ENCODE results near the gene MED17.
"Not testable (repeated sequence)": the region's sequence is repeated elsewhere in the genome, so short reads cannot be mapped to it uniquely, and the experiment has no call there.

Gene MED17

GRCh38 chr11:93741094-93741881, 42.8 kb upstream of the MED17 start, which contains the start of the genes C11orf54 and TAF1D:
TSS of gene C11orf54 (plus strand) at chr11:93741672. CDS start at chr11:93747394, 5,722 bp downstream.
TSS of gene TAF1D (minus strand) at chr11:93741495. CDS start at chr11:93739304, 2,191 bp downstream.
- H3K9me3 ChIP-seq (ENCODE audit: control insufficient read depth in 5 of 5, low read length in 5 of 5) = no peaks in the 10 kb centered on the region
- peak within 1 kb of the TSS; percentile 95 to 99 (median 97) for H3K9ac ChIP-seq (ENCODE audit: low read length in 5 of 5)
- H3K36me3 ChIP-seq (ENCODE audit: control insufficient read depth in 5 of 5, insufficient read depth in 5 of 5, low read length in 5 of 5) = peaks cover 19 to 32% (median 23%) of the 10 kb centered on the region in 5 donors
- peak within 1 kb of the TSS; percentile 84 to 99 (median 97) for H3K4me3 ChIP-seq (ENCODE audit: low read depth in 1 of 5, low read length in 5 of 5)
- peaks cover 0 to 46% (median 37%) of the 10 kb centered on the region in 5 donors for H3K4me1 ChIP-seq (ENCODE audit: control insufficient read depth in 5 of 5, insufficient read depth in 5 of 5, low read length in 5 of 5)
- no peaks in the 10 kb centered on the region for H3K27me3 ChIP-seq (ENCODE audit: control insufficient read depth in 5 of 5, insufficient read depth in 4 of 5, low read length in 5 of 5)
- H3K27ac ChIP-seq (ENCODE audit: low read depth, low read length) = peak within 1 kb of the TSS; percentile 100

GRCh38 chr11:93741882-93742226, 42.2 kb upstream of the MED17 start:
- peaks cover 0 to 44% (median 37%) of the 10 kb centered on the region in 5 donors for H3K4me1 ChIP-seq (ENCODE audit: control insufficient read depth in 5 of 5, insufficient read depth in 5 of 5, low read length in 5 of 5)
- peaks cover 15 to 26% (median 20%) of the 10 kb centered on the region in 5 donors for H3K36me3 ChIP-seq (ENCODE audit: control insufficient read depth in 5 of 5, insufficient read depth in 5 of 5, low read length in 5 of 5)
- peak overlapping the region; percentile 100 for H3K27ac ChIP-seq (ENCODE audit: low read depth, low read length)
- no peaks in the 10 kb centered on the region for H3K9me3 ChIP-seq (ENCODE audit: control insufficient read depth in 5 of 5, low read length in 5 of 5)
- H3K4me3 ChIP-seq (ENCODE audit: low read depth in 1 of 5, low read length in 5 of 5) = peak overlapping the region; percentile 84 to 99 (median 97)
- peak overlapping the region; percentile 85 to 99 (median 97) for H3K9ac ChIP-seq (ENCODE audit: low read length in 5 of 5)
- H3K27me3 ChIP-seq (ENCODE audit: control insufficient read depth in 5 of 5, insufficient read depth in 4 of 5, low read length in 5 of 5) = no peaks in the 10 kb centered on the region

DNA sequence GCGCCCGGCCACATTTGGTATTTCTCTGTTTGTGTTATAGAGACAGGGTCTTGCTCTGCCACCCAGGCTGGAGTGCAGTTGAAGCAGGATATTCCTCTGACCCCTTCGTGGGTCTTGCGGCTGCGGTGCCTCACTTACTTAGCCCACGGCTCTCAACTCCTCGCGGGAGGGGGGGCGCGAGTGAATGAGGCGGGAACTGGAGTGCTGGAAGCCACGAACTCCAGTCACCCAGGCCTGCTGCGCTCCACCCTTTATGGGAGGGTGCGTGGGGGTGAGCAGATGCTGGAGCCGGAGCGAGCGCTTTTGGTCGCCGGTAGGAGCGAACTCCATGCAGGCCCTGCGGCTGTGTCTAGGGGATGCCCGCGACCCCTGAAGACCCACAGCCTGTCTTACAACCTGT, 40.8 kb upstream of the MED17 start:
- H3K9ac ChIP-seq (ENCODE audit: low read length in 5 of 5) = no peak overlapping the region
- H3K27me3 ChIP-seq (ENCODE audit: control insufficient read depth in 5 of 5, insufficient read depth in 4 of 5, low read length in 5 of 5) = no peaks in the 10 kb centered on the region
- H3K36me3 ChIP-seq (ENCODE audit: control insufficient read depth in 5 of 5, insufficient read depth in 5 of 5, low read length in 5 of 5) = peaks cover under 1 to 13% (median 8%) of the 10 kb centered on the region in 5 donors
- no peaks in the 10 kb centered on the region for H3K9me3 ChIP-seq (ENCODE audit: control insufficient read depth in 5 of 5, low read length in 5 of 5)
- H3K4me1 ChIP-seq (ENCODE audit: control insufficient read depth in 5 of 5, insufficient read depth in 5 of 5, low read length in 5 of 5) = peaks cover 0 to 38% (median 30%) of the 10 kb centered on the region in 5 donors
- no peak overlapping the region for H3K27ac ChIP-seq (ENCODE audit: low read depth, low read length)
- no peak overlapping the region for H3K4me3 ChIP-seq (ENCODE audit: low read depth in 1 of 5, low read length in 5 of 5)

GRCh38 chr11:93744669-93745004, 39.4 kb upstream of the MED17 start:
- no peak overlapping the region for H3K27ac ChIP-seq (ENCODE audit: low read depth, low read length)
- peaks cover 0 to 25% (median 18%) of the 10 kb centered on the region in 5 donors for H3K4me1 ChIP-seq (ENCODE audit: control insufficient read depth in 5 of 5, insufficient read depth in 5 of 5, low read length in 5 of 5)
- no peaks in the 10 kb centered on the region for H3K9me3 ChIP-seq (ENCODE audit: control insufficient read depth in 5 of 5, low read length in 5 of 5)
- peak overlapping the region in 2 of 5 donors; percentile 7 to 41 for H3K9ac ChIP-seq (ENCODE audit: low read length in 5 of 5)
- H3K27me3 ChIP-seq (ENCODE audit: control insufficient read depth in 5 of 5, insufficient read depth in 4 of 5, low read length in 5 of 5) = no peaks in the 10 kb centered on the region
- peaks cover under 1 to 8% (median 4%) of the 10 kb centered on the region in 5 donors for H3K36me3 ChIP-seq (ENCODE audit: control insufficient read depth in 5 of 5, insufficient read depth in 5 of 5, low read length in 5 of 5)
- no peak overlapping the region for H3K4me3 ChIP-seq (ENCODE audit: low read depth in 1 of 5, low read length in 5 of 5)

DNA sequence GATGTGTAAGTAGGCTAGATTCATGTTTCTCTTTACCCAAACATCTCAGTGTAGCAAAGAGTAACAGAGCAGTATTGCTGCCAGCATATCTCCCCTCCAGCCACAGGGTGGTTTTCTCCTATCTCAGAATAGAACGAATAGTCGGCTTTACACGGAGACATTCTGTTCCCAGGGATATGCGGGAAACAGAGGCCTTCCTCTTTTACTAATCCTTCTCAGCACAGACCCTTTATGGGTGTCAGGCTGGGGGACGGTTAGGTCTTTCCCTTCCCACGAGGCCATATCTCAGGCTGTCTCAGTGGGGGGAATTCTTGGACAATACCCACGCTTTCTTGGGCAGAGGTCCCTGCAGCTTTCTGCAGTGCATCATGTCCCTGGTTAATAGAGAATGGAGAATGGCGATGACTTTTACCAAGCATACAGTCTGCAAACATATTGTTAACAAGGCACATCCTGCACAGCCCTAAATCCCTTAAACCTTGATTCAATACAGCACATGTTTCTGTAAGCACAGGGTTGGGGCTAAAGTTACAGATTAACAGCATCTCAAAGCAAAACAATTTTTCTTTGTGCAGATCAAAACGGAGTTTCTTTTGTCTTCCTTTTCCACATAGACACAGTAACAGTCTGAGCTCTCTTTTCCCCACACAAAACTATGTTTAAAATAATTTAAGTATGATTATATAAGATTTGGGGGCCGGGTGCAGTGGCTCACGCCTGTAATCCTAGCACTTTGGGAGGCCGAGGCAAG, 38.9 kb upstream of the MED17 start:
- Histone ChIP-seq H3K9ac (ENCODE audit: low read length in 5 of 5) (peak overlapping the region in 1 of 5 donors; percentile 41), H3K4me1 (ENCODE audit: control insufficient read depth in 5 of 5, insufficient read depth in 5 of 5, low read length in 5 of 5) (peaks cover 0 to 20% (median 13%) of the 10 kb centered on the region in 5 donors)
- not testable (repeated sequence) for H3K27me3 ChIP-seq (ENCODE audit: control insufficient read depth in 5 of 5, insufficient read depth in 4 of 5, low read length in 5 of 5); H3K9me3 ChIP-seq (ENCODE audit: control insufficient read depth in 5 of 5, low read length in 5 of 5); H3K36me3 ChIP-seq (ENCODE audit: control insufficient read depth in 5 of 5, insufficient read depth in 5 of 5, low read length in 5 of 5); H3K4me3 ChIP-seq (ENCODE audit: low read depth in 1 of 5, low read length in 5 of 5); H3K27ac ChIP-seq (ENCODE audit: low read depth, low read length)

- peaks cover 0 to 16% (median 9%) of the 10 kb centered on the region in 5 donors for H3K4me1 ChIP-seq (ENCODE audit: control insufficient read depth in 5 of 5, insufficient read depth in 5 of 5, low read length in 5 of 5)
- no peaks in the 10 kb centered on the region for H3K9me3 ChIP-seq (ENCODE audit: control insufficient read depth in 5 of 5, low read length in 5 of 5)
- H3K9ac ChIP-seq (ENCODE audit: low read length in 5 of 5) = no peak overlapping the region
- H3K36me3 ChIP-seq (ENCODE audit: control insufficient read depth in 5 of 5, insufficient read depth in 5 of 5, low read length in 5 of 5) = peaks cover 3 to 9% (median 7%) of the 10 kb centered on the region in 5 donors
- H3K4me3 ChIP-seq (ENCODE audit: low read depth in 1 of 5, low read length in 5 of 5) = no peak overlapping the region
- H3K27me3 ChIP-seq (ENCODE audit: control insufficient read depth in 5 of 5, insufficient read depth in 4 of 5, low read length in 5 of 5) = no peaks in the 10 kb centered on the region
- H3K27ac ChIP-seq (ENCODE audit: low read depth, low read length) = no peak overlapping the region
Observed at GRCh38 chr11:93746101-93746500, 38.0 kb upstream of the MED17 start.

DNA sequence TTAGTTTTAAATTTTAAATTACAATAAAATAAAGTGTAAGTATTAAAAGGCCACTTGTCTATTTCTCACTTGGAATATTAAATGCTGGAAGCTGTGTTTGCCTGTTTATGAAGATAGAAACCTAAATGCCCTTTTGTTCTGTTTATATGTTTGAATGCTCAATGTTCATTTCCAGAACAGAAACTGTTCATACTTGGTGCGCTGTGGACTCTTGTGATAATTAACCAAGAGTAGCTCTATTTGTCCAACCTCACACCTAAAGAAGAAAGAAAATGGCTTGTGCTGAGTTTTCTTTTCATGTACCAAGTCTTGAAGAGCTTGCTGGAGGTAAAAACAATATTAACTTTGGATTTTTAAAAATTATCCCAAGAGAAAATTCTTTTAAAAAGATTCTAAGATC, 37.0 kb upstream of the MED17 start:
- Histone ChIP-seq H3K4me1 (ENCODE audit: control insufficient read depth in 5 of 5, insufficient read depth in 5 of 5, low read length in 5 of 5) (peaks cover 0 to 12% (median 7%) of the 10 kb centered on the region in 5 donors), H3K9me3 (ENCODE audit: control insufficient read depth in 5 of 5, low read length in 5 of 5) (no peaks in the 10 kb centered on the region), H3K27me3 (ENCODE audit: control insufficient read depth in 5 of 5, insufficient read depth in 4 of 5, low read length in 5 of 5) (no peaks in the 10 kb centered on the region), H3K4me3 (ENCODE audit: low read depth in 1 of 5, low read length in 5 of 5) (no peak overlapping the region), H3K9ac (ENCODE audit: low read length in 5 of 5) (no peak overlapping the region), H3K27ac (ENCODE audit: low read depth, low read length) (no peak overlapping the region), H3K36me3 (ENCODE audit: control insufficient read depth in 5 of 5, insufficient read depth in 5 of 5, low read length in 5 of 5) (peaks cover 3 to 9% (median 7%) of the 10 kb centered on the region in 5 donors)

DNA sequence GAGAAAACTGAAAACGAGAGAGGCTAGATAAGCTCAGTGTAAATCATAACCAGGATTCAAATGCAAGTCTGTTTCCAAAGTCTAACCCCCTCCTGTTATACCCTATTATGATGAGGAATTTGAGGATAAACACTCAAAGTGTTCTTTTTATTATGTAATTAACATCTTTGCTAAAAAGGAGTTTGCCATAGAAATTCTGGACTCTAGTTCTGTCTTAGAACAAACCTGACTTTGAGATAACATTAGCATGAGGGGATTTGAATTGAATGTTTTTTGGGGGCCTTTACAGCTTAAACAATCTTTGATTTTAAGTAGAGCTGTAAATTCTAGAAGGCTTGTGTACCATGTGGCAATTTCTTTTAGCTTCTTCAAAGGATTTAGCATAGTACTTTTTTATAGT, 33.1 kb upstream of the MED17 start:
- Histone ChIP-seq H3K4me1 (ENCODE audit: control insufficient read depth in 5 of 5, insufficient read depth in 5 of 5, low read length in 5 of 5) (no peaks in the 10 kb centered on the region), H3K36me3 (ENCODE audit: control insufficient read depth in 5 of 5, insufficient read depth in 5 of 5, low read length in 5 of 5) (peaks cover 11 to 21% (median 13%) of the 10 kb centered on the region in 5 donors), H3K4me3 (ENCODE audit: low read depth in 1 of 5, low read length in 5 of 5) (no peak overlapping the region), H3K9me3 (ENCODE audit: control insufficient read depth in 5 of 5, low read length in 5 of 5) (no peaks in the 10 kb centered on the region), H3K27ac (ENCODE audit: low read depth, low read length) (no peak overlapping the region), H3K9ac (ENCODE audit: low read length in 5 of 5) (no peak overlapping the region), H3K27me3 (ENCODE audit: control insufficient read depth in 5 of 5, insufficient read depth in 4 of 5, low read length in 5 of 5) (no peaks in the 10 kb centered on the region)

- H3K4me1 ChIP-seq (ENCODE audit: control insufficient read depth in 5 of 5, insufficient read depth in 5 of 5, low read length in 5 of 5) = no peaks in the 10 kb centered on the region
- no peak overlapping the region for H3K4me3 ChIP-seq (ENCODE audit: low read depth in 1 of 5, low read length in 5 of 5)
- no peak overlapping the region for H3K27ac ChIP-seq (ENCODE audit: low read depth, low read length)
- H3K27me3 ChIP-seq (ENCODE audit: control insufficient read depth in 5 of 5, insufficient read depth in 4 of 5, low read length in 5 of 5) = no peaks in the 10 kb centered on the region
- H3K9ac ChIP-seq (ENCODE audit: low read length in 5 of 5) = no peak overlapping the region
- H3K36me3 ChIP-seq (ENCODE audit: control insufficient read depth in 5 of 5, insufficient read depth in 5 of 5, low read length in 5 of 5) = peaks cover 30 to 35% (median 33%) of the 10 kb centered on the region in 5 donors
- H3K9me3 ChIP-seq (ENCODE audit: control insufficient read depth in 5 of 5, low read length in 5 of 5) = no peaks in the 10 kb centered on the region
Observed at GRCh38 chr11:93753241-93753640, 30.8 kb upstream of the MED17 start.

GRCh38 chr11:93756748-93757147, 27.3 kb upstream of the MED17 start:
- Histone ChIP-seq H3K4me3 (ENCODE audit: low read depth in 1 of 5, low read length in 5 of 5) (no peak overlapping the region), H3K4me1 (ENCODE audit: control insufficient read depth in 5 of 5, insufficient read depth in 5 of 5, low read length in 5 of 5) (no peaks in the 10 kb centered on the region), H3K27me3 (ENCODE audit: control insufficient read depth in 5 of 5, insufficient read depth in 4 of 5, low read length in 5 of 5) (no peaks in the 10 kb centered on the region), H3K36me3 (ENCODE audit: control insufficient read depth in 5 of 5, insufficient read depth in 5 of 5, low read length in 5 of 5) (peaks cover 34 to 63% (median 54%) of the 10 kb centered on the region in 5 donors), H3K9me3 (ENCODE audit: control insufficient read depth in 5 of 5, low read length in 5 of 5) (no peaks in the 10 kb centered on the region), H3K9ac (ENCODE audit: low read length in 5 of 5) (no peak overlapping the region), H3K27ac (ENCODE audit: low read depth, low read length) (no peak overlapping the region)

All from subcutaneous abdominal adipose tissue (tissue), 5 donors.